Measurements from ENCODE around the gene NAB1.

The NAB1 gene

GRCh38 chr2:190637903-190638618, 10.8 kb upstream of the NAB1 start:
- DNase-seq (ENCODE audit: low read depth, low spot score) = no peak

DNA sequence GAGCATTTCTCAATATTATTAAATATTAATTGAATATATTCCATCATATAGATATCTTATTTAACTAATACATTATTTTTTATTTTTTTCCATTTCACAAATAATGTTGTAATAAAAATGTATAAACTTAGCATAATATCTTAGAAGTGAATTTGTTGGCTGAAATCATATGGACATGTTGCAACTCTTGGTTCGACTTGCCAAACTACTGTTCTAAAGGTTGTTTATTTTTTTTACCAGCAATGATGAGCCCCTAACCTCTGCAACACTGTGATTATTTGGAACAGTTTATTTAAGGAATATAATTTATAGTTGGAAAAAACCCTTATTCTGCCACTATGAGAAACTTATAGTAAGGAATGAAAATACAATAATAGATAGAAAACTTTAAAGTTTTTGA, 8.8 kb upstream of the NAB1 start:
- DNase-seq (ENCODE audit: low read depth, low spot score) = no peak

DNA sequence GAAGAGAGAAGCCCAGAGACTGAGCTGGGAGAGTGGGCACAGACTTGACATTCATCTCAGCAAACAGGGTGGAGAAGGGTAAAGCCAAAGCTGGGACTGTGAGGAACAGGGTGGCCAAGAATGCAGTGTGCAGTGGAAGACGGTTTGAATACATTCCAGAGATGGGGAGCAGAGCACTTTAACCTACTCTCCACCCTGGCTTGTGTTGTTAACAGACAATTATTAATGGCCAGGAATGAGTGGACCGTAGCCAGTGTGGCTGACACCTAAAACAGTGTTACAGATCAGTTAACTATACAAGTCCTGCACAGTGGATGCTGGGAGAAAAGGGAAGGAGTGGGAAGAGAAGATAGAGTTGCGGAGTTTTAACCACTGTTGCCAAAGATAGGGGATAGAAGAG, 7.4 kb upstream of the NAB1 start:
- DNase-seq (ENCODE audit: low read depth, low spot score) = no peak

- no peak for DNase-seq (ENCODE audit: low read depth, low spot score)
Observed at GRCh38 chr2:190646780-190647522, 1.9 kb upstream of the NAB1 start.

DNA sequence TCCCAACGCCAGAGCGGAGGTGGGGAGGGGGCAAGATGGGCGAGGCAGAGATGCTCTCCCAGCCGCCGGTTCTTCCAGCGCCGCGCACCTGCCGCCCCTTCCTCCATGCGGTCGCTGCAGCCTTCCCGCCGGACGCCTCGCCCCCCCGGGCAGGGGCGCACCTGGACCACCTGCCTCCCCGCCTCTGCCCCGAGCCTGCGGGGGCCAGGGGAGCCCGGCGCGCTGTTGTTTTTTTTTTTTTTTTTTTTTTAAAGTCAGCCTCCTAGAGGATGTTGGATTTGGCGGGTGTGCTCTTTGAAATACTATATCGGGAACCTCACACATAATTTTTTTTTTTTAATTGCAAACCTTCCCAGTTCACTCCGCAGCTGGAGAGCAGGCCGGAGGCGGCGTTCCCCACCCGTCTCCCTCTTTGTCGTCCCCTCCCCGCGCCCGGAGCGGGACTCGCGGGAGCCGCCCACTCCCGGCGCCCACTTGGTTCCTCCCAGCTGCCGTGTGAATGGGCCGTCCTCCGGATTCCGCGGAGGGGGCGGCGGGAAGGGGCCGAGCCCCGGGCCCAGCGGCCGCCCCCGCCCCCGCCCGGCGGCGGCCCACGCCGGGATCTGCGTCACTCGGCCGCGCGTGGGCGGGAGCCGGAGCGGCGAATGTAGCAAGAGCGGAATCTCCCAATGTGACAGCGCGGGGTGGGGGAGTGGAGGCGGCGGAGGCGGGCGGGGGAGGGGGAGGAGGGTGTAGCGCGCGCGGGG, 421 bp upstream of the NAB1 start:
- DNase-seq (ENCODE audit: low read depth, low spot score) = no peak

DNA sequence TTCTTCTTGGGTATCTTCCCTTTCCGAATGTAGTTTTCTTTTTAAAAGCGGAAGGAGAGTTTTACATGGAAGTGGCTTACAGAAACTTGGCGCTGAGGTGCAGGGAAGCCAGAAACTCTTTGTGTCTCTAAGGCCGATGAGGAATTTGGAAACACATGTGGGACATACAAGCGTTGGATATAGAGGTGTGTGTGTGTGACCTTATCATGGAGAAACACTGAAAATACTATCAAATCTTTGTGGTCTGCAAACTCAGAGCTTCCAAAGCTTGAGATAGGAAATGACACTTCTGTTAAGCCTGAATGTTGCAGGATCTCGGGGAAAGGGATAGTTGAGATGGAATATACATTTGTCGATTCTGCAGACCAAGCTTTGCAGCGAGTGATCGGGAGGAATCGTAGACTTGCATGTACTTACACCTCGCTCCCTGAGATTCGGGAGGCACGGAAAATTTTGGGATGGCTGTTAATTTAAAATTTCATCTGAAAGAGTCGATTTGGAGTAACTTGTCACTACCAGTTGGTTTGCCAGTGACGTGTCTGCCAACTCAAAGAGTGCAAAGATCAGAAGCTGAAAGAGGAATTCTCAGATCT, 1.0 kb downstream of the NAB1 start:
- no peak for DNase-seq (ENCODE audit: low read depth, low spot score)

DNA sequence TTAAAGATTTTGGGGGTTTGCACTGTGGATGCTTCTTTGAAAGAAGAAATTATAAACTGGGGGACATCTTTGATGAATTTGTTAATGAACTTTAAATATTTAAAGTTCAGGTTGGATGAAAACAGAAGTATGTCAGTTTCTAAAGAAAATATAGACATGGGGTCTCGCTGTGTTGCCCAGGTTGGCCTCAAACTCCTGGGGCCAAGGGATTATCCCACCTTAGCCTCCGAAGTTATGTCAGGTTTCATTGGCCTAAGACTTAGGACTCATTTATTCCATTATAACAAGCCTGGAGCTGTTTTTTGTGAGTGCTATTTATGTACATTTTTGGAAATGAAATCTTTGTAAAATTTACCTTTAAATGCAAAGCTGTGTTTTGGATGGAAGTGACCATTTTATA, 2.5 kb downstream of the NAB1 start:
- DNase-seq (ENCODE audit: low read depth, low spot score) = no peak

GRCh38 chr2:190653231-190653630, 4.3 kb downstream of the NAB1 start:
- DNase-seq (ENCODE audit: low read depth, low spot score) = no peak

DNA sequence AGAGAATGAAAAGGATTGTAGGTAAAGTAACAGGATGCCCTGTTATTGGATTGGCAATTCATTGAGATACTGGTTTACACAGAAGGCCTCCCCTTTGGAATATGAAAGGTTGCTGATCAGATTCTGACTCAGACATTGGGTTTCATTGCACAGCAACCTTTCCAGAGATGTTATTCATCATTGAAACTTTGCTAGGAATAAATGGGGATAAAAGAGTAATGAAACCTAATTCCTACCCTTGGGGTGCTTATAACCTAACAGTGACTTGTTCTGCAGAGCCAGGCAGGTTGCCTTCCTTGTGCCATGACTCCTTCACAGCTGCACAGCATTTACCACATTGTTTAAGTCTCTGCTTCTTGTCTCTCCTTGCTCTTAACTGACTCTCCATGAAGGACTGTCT, 5.0 kb downstream of the NAB1 start:
- no peak for DNase-seq (ENCODE audit: low read depth, low spot score)

- DNase-seq (ENCODE audit: low read depth, low spot score) = no peak
Observed at GRCh38 chr2:190655113-190655512, 6.2 kb downstream of the NAB1 start.

- DNase-seq (ENCODE audit: low read depth, low spot score) = no peak
Observed at GRCh38 chr2:190655570-190655969, 6.7 kb downstream of the NAB1 start.

DNA sequence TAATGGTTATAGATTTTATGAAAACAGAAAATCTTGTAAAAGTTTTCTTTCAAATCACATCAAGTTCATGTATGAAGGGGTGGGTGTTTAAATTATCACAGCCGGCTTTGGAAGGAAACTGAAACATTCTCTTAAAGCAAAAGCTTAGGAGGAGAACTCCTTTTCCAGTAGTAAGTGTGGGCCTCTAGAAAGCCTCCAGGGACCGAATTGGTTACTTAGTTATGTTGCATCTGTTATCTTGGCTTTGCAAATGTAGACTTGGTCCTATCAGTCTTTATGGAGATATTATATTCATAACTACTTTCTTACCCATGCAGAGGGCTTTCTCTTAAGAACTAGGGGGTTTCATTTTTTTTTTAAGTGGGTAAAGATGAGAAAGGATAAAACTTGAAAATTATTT, 7.4 kb downstream of the NAB1 start:
- no peak for DNase-seq (ENCODE audit: low read depth, low spot score)

DNA sequence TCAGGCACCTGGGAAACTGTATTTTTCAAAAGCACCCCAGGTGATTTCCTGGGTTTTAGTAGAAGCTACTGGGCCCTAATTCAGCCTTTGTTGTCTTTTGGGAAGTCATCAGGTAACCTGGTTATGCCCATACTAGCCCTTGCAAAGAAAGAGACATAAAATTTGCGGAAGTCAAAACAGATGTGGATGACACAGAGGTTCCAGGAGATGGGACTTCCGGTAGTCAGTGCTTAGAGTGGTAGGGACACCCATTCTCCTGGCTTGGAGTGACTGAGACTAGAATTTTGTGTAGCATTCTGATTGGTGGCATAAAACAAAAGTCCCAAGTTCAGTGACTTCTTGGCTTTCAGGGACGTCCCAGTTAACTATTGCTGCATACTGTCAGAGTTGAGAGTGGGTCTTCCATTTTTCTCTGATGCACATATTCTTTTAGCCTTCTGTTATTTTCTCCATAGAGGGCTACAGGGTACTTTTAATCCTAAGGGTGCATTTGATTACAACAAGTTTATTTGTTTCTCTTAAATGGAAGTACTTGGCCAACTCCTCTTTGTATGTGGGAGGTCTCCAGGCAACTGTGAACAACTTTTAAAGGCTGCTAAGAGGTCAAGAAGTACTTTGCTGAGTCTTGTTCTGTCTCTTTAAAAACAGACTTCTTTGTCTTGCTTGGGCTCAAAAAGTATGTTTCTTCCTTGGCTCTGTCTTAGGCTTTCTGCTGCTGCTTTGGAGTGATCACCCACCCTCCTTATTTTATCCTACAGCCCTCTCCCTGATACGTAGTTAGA, 8.8 kb downstream of the NAB1 start:
- DNase-seq (ENCODE audit: low read depth, low spot score) = no peak

DNA sequence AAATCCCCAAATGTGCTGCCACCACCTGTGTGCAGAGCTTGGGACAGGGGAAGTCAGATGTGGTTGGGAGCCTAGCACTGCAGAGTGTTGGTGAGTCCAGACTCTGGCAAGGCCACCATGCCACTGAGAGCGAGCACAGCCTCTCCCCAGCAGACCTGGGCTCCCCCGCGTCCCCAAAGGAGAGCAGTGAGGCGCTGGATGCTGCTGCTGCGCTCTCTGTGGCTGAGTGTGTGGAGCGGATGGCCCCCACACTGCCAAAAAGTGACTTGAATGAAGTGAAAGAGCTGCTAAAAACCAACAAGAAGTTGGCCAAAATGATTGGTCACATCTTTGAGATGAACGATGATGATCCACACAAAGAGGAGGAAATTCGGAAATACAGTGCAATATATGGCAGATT, 10.7 kb downstream of the NAB1 start:
- DNase-seq (ENCODE audit: low read depth, low spot score) = no peak

DNA sequence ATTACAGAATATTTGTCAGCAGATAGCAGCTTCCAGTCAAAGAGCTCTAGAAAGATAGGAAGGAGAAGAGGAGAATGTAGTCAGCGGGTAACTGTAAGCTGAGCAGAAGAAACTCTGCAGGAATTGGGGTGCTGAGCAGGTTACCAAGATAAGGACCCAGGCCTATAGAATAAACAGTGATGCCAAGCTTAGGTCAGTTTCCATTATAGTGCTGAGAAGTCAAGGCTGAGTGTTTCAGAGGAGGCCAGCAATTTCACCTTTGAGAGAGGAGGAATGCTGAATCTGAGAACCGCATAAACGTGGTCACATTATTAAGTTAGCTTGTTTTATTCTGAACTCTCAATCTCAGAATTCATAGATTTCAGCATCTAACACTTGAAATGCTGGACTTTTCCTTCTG, 13.9 kb downstream of the NAB1 start:
- no peak for DNase-seq (ENCODE audit: low read depth, low spot score)

- no peak for DNase-seq (ENCODE audit: low read depth, low spot score)
Observed at GRCh38 chr2:190663348-190663747, 14.5 kb downstream of the NAB1 start.

DNA sequence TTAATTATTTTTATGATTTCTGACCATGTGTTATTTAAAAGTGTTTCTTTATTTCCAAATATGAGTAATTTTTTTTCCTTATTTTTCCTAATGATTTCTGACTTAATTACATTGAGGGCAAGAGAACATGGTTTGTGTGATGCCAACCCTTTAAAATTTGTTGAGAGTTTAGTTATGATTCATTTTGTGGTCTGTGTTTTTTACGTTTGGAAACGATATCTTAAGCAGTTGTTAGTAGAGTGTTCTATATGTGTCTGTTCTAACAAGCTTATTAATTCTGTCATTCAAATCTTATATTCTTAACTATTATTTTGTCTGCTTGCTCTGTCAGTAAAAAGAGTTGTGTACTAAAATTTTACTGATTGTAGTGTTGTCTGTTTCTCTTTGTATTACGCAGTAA, 15.0 kb downstream of the NAB1 start:
- no peak for DNase-seq (ENCODE audit: low read depth, low spot score)

DNA sequence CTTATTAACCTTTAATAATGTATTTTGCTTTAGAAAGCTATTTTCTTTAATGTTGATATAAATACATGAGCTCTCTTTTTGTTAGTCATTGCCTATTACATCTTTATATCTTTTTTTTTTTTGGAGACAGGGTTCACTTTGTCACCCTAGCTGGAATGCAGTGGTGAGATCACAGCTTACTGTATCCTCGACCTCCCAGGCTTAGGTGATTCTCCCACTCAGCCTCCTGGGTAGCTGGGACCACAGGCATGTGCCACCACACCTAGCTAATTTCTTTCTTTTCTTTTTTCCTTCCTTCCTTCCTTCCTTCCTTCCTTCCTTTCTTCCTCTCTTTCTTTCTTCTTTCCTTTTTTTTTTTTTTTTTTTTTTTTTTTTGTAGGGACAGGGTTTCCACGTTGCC, 15.4 kb downstream of the NAB1 start:
- no peak for DNase-seq (ENCODE audit: low read depth, low spot score)

GRCh38 chr2:190666895-190667294, 18.0 kb downstream of the NAB1 start:
- DNase-seq (ENCODE audit: low read depth, low spot score) = no peak

DNA sequence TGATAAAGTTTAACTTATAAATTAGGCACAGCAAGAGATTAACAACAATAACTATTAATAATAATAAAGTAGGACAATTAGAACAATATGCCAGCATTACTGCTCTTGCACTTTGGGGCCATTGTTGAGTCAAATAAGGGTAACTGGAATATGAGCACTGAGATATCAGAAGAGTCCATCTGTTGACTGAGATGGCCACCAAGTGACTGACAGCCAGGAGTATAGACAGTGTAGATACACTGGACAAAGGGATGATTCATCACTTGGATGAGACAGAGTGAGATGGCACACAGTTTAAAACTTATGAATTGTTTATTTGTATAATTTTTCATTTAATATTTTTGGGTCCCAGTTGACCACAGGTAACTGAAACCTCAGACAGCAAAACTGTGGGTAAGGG, 20.0 kb downstream of the NAB1 start:
- DNase-seq (ENCODE audit: low read depth, low spot score) = no peak

DNA sequence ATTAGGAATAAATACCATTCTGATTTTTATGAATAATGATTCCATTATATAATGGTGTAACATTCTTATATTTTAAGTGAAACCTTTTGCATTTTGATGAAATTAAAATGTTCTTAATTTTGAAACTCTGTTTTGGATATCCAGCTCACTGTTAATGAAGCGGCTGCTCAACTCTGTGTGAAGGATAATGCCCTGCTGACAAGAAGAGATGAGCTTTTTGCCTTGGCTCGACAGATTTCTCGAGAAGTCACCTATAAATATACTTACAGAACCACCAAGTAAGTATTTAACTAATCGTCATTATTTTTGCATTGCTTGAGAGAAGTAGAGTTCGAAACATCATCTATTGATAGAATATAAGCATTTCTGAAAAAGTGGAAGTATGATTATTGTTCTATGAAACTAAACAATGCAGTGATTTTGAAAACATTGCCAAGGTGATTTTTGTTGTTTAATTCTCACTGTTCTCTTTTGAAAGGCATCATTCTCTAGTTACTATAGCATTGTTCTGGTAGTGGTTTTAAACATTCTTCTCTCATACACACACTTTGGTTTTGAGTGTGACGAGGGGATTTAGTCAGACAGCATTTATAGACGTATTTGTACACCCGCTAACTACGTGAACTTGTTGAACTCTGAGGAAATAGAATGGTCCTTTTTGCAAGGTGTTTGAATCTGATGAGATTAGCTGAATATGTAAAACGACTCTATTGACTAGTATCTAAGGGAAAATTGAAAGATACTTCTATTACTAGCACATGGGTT, 21.5 kb downstream of the NAB1 start:
- no peak for DNase-seq (ENCODE audit: low read depth, low spot score)
